AG09319 (cell line): ENCODE results near the gene DAPL1.
A peak's percentile ranks its signal among the peaks of the same experiment; 100 is the strongest.

ENCODE experiments used
- DNase-seq: peaks from one replicate; pipeline ENCODE4 v3.0.0-alpha.2; 2010; ENCODE audit warnings: low read depth; ENCODE audit errors: extremely low read depth
- CTCF ChIP-seq: IDR thresholded peaks from 2 replicates; pipeline ENCODE4 v1.5.1; 2011; ENCODE audit warnings: low read depth, mild to moderate bottlenecking, inconsistent platforms, low read length, moderate library complexity

DAPL1 gene

GRCh38 chr2:158753641-158754611 lies 41.2 kb upstream of the DAPL1 start:
- no peak for DNase-seq
- TF ChIP-seq CTCF = peak; percentile 89

GRCh38 chr2:158755310-158756087 lies 39.6 kb upstream of the DAPL1 start:
- peak; percentile 28 for TF ChIP-seq CTCF
- no peak for DNase-seq

GRCh38 chr2:158756331-158756730 lies 38.8 kb upstream of the DAPL1 start:
- no peak for TF ChIP-seq CTCF
- no peak for DNase-seq

- no peak for TF ChIP-seq CTCF
- DNase-seq = no peak
Measured at GRCh38 chr2:158756976-158757375, 38.1 kb upstream of the DAPL1 start.

- no peak for TF ChIP-seq CTCF
- DNase-seq = no peak
Measured at GRCh38 chr2:158760887-158761286, 34.2 kb upstream of the DAPL1 start.

GRCh38 chr2:158761621-158762020 lies 33.5 kb upstream of the DAPL1 start:
- no peak for DNase-seq
- no peak for TF ChIP-seq CTCF

- DNase-seq = no peak
- TF ChIP-seq CTCF = no peak
Measured at GRCh38 chr2:158762336-158762735, 32.8 kb upstream of the DAPL1 start.
